HepG2 (cell line): ENCODE measurements around the gene AK3. TPM values are rescaled to one million over a fixed set of nuclear protein-coding genes. Genes with fewer than 3 reads are reported as not detected.

Experiments used
- GATA4 ChIP-seq: sonication (generic); IDR thresholded peaks from 2 replicates; pipeline ENCODE4 v1.6.1; 2016; ENCODE audit warnings: antibody characterized with exemption, low read depth, borderline replicate concordance
- MZF1 ChIP-seq: sonication (generic); formaldehyde crosslinking; IDR thresholded peaks from 2 replicates; pipeline ENCODE4 v1.8.1; 2023; ENCODE audit warnings: mild to moderate bottlenecking, missing genetic modification reagents, borderline replicate concordance
- NFRKB ChIP-seq: fragments of 450-650 bp; IDR thresholded peaks from 2 replicates; pipeline ENCODE4 v1.6.1; 2017
- PHB2 ChIP-seq: fragments of 450-650 bp; IDR thresholded peaks from 2 replicates; pipeline ENCODE4 v1.6.1; 2018; ENCODE audit not compliant: partially characterized antibody
- POLR2AphosphoS5 ChIP-seq: IDR thresholded peaks from 2 replicates; pipeline ENCODE4 v1.6.1; 2012; ENCODE audit warnings: low read depth, low read length
- polyA plus RNA-seq, 8 experiments: library from polyadenylated mRNA; depleted of rRNA in 3 of 8; stranded (reverse) in 7 of 8; unstranded in 1 of 8; fragments of >200 nt; fragmentation: Illumina TruSeq in 4 of 8; extraction: Trizol in 4 of 8; gene quantifications; 2 replicates each; pipeline versions ENCODE4 v1.2.1 to v1.2.3, GENCODE V29; 2011 to 2016; ENCODE audit warnings: low read depth in 4 of 8, missing spikeins in 1 of 8, mixed read lengths in 1 of 8; ENCODE audit not compliant: insufficient read depth in 1 of 8
- total RNA-seq, 5 experiments: library from RNA; depleted of rRNA; stranded (reverse); fragments of >200 nt; fragmentation: Illumina TruSeq; extraction: Trizol; gene quantifications; 2 replicates each; pipeline ENCODE4 v1.2.3, GENCODE V29; 2016; ENCODE audit warnings: low read depth in 1 of 5
- TF ChIP-seq, protein P1 (sequence below): sonication (generic); formaldehyde crosslinking; IDR thresholded peaks from 2 replicates; pipeline ENCODE4 v1.4.0; 2020; ENCODE audit warnings: missing genetic modification reagents
- TF ChIP-seq, protein P2 (sequence below): sonication (generic); formaldehyde crosslinking; IDR thresholded peaks from 2 replicates; pipeline ENCODE4 v1.5.0; 2020; ENCODE audit warnings: mild to moderate bottlenecking, missing genetic modification reagents, borderline replicate concordance
- TF ChIP-seq, protein P3 (sequence below): sonication (generic); formaldehyde crosslinking; IDR thresholded peaks from 2 replicates; pipeline ENCODE4 v1.4.0; 2020; ENCODE audit warnings: missing genetic modification reagents
- TF ChIP-seq, protein P4 (sequence below): sonication (generic); formaldehyde crosslinking; IDR thresholded peaks from 2 replicates; pipeline ENCODE4 v1.5.1; 2020; ENCODE audit warnings: missing genetic modification reagents, mild to moderate bottlenecking, borderline replicate concordance
- TF ChIP-seq, protein P5 (sequence below): sonication (generic); formaldehyde crosslinking; IDR thresholded peaks from 2 replicates; pipeline ENCODE4 v1.4.0; 2020; ENCODE audit warnings: missing genetic modification reagents
- TF ChIP-seq, protein P6 (sequence below): sonication (generic); formaldehyde crosslinking; IDR thresholded peaks from 2 replicates; pipeline ENCODE4 v1.8.0; 2022; ENCODE audit warnings: missing genetic modification reagents, low read depth, mild to moderate bottlenecking, borderline replicate concordance
- TF ChIP-seq, protein P7 (sequence below): sonication (generic); formaldehyde crosslinking; IDR thresholded peaks from 2 replicates; pipeline ENCODE4 v1.5.1; 2020; ENCODE audit warnings: mild to moderate bottlenecking, missing genetic modification reagents, borderline replicate concordance

Gene AK3
- total and polyA plus RNA-seq, 2 of the 13 experiments (the other 11 are each of a cell fraction or from before 2014, with no cell fraction given): 76.8 to 109 TPM

DNA sequence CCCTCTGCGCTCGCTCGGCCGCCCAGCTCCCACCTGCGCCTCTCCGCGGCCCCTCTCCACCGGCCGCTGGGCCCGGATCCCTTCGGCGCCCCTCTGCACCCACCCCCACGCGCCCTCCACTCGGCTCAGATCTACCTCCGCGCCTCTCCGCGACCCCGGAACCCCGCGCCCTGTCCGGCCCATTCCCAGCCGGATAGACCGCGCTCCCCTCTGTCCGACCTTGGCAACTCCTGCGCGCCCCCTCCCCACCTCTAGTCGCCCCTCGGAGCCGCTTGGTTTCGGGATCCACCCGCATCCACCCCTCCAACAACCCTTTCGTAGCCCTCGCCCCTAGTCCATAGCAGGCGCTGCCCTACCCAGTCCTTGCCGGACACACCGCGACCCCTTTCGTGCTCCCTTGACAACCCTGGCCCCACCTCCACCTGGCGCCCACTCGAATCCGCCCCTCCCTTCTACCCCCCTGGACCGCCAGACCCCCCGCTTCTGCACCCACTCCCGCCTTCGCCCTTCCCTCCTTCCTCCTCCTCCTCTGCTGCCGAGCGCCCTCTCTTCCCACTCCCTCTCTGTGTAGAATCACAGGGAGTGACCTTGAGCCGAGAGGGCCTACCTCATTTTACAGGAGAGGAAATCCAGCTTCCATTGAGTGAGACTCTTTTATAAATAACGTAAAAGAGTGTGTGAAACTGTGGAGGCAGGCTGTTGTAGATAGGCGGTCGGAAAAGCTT is 525 bp upstream of the AK3 start (continued):
- TF ChIP-seq, protein P1, sequence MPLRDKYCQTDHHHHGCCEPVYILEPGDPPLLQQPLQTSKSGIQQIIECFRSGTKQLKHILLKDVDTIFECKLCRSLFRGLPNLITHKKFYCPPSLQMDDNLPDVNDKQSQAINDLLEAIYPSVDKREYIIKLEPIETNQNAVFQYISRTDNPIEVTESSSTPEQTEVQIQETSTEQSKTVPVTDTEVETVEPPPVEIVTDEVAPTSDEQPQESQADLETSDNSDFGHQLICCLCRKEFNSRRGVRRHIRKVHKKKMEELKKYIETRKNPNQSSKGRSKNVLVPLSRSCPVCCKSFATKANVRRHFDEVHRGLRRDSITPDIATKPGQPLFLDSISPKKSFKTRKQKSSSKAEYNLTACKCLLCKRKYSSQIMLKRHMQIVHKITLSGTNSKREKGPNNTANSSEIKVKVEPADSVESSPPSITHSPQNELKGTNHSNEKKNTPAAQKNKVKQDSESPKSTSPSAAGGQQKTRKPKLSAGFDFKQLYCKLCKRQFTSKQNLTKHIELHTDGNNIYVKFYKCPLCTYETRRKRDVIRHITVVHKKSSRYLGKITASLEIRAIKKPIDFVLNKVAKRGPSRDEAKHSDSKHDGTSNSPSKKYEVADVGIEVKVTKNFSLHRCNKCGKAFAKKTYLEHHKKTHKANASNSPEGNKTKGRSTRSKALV (CRISPR knock-in tag): 0 out of 2 replicates have a peak, but pooled peaks have one; percentile 12
- TF ChIP-seq NFRKB: no peak
- TF ChIP-seq, protein P2, sequence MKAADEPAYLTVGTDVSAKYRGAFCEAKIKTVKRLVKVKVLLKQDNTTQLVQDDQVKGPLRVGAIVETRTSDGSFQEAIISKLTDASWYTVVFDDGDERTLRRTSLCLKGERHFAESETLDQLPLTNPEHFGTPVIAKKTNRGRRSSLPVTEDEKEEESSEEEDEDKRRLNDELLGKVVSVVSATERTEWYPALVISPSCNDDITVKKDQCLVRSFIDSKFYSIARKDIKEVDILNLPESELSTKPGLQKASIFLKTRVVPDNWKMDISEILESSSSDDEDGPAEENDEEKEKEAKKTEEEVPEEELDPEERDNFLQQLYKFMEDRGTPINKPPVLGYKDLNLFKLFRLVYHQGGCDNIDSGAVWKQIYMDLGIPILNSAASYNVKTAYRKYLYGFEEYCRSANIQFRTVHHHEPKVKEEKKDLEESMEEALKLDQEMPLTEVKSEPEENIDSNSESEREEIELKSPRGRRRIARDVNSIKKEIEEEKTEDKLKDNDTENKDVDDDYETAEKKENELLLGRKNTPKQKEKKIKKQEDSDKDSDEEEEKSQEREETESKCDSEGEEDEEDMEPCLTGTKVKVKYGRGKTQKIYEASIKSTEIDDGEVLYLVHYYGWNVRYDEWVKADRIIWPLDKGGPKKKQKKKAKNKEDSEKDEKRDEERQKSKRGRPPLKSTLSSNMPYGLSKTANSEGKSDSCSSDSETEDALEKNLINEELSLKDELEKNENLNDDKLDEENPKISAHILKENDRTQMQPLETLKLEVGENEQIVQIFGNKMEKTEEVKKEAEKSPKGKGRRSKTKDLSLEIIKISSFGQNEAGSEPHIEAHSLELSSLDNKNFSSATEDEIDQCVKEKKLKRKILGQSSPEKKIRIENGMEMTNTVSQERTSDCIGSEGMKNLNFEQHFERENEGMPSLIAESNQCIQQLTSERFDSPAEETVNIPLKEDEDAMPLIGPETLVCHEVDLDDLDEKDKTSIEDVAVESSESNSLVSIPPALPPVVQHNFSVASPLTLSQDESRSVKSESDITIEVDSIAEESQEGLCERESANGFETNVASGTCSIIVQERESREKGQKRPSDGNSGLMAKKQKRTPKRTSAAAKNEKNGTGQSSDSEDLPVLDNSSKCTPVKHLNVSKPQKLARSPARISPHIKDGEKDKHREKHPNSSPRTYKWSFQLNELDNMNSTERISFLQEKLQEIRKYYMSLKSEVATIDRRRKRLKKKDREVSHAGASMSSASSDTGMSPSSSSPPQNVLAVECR: peak; percentile 72; the same call in 1 of the 2 replicates
- TF ChIP-seq PHB2: no peak
- peak; percentile 9; the same call in 1 of the 2 replicates for TF ChIP-seq POLR2AphosphoS5
- TF ChIP-seq, protein P3, sequence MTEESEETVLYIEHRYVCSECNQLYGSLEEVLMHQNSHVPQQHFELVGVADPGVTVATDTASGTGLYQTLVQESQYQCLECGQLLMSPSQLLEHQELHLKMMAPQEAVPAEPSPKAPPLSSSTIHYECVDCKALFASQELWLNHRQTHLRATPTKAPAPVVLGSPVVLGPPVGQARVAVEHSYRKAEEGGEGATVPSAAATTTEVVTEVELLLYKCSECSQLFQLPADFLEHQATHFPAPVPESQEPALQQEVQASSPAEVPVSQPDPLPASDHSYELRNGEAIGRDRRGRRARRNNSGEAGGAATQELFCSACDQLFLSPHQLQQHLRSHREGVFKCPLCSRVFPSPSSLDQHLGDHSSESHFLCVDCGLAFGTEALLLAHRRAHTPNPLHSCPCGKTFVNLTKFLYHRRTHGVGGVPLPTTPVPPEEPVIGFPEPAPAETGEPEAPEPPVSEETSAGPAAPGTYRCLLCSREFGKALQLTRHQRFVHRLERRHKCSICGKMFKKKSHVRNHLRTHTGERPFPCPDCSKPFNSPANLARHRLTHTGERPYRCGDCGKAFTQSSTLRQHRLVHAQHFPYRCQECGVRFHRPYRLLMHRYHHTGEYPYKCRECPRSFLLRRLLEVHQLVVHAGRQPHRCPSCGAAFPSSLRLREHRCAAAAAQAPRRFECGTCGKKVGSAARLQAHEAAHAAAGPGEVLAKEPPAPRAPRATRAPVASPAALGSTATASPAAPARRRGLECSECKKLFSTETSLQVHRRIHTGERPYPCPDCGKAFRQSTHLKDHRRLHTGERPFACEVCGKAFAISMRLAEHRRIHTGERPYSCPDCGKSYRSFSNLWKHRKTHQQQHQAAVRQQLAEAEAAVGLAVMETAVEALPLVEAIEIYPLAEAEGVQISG: peak; percentile 7; the same call in 1 of the 2 replicates
- TF ChIP-seq, protein P4, sequence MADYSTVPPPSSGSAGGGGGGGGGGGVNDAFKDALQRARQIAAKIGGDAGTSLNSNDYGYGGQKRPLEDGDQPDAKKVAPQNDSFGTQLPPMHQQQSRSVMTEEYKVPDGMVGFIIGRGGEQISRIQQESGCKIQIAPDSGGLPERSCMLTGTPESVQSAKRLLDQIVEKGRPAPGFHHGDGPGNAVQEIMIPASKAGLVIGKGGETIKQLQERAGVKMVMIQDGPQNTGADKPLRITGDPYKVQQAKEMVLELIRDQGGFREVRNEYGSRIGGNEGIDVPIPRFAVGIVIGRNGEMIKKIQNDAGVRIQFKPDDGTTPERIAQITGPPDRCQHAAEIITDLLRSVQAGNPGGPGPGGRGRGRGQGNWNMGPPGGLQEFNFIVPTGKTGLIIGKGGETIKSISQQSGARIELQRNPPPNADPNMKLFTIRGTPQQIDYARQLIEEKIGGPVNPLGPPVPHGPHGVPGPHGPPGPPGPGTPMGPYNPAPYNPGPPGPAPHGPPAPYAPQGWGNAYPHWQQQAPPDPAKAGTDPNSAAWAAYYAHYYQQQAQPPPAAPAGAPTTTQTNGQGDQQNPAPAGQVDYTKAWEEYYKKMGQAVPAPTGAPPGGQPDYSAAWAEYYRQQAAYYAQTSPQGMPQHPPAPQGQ (CRISPR knock-in tag): no peak
- 0 out of 2 replicates have a peak, but pooled peaks have one; percentile 45 for TF ChIP-seq MZF1
- TF ChIP-seq, protein P5, sequence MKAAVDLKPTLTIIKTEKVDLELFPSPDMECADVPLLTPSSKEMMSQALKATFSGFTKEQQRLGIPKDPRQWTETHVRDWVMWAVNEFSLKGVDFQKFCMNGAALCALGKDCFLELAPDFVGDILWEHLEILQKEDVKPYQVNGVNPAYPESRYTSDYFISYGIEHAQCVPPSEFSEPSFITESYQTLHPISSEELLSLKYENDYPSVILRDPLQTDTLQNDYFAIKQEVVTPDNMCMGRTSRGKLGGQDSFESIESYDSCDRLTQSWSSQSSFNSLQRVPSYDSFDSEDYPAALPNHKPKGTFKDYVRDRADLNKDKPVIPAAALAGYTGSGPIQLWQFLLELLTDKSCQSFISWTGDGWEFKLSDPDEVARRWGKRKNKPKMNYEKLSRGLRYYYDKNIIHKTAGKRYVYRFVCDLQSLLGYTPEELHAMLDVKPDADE (CRISPR knock-in tag): 0 out of 2 replicates have a peak, but pooled peaks have one; percentile 46
- peak; percentile 33; the same call in 1 of the 2 replicates for TF ChIP-seq GATA4
- TF ChIP-seq, protein P6, sequence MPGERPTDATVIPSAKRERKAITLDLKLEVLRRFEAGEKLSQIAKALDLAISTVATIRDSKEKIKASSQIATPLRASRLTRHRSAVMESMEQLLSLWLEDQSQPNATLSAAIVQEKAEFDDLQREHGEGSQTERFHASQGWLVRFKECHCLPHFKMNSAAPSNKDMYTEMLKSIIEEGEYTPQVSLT (CRISPR knock-in tag): no peak
- TF ChIP-seq, protein P7, sequence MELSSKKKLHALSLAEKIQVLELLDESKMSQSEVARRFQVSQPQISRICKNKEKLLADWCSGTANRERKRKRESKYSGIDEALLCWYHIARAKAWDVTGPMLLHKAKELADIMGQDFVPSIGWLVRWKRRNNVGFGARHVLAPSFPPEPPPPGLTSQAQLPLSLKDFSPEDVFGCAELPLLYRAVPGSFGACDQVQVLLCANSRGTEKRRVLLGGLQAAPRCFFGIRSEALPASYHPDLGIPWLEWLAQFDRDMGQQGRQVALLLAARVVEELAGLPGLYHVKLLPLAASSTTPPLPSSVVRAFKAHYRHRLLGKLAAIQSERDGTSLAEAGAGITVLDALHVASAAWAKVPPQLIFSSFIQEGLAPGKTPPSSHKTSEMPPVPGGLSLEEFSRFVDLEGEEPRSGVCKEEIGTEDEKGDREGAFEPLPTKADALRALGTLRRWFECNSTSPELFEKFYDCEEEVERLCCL (CRISPR knock-in tag): no peak
